OCI-LY1 (cell line): ENCODE measurements around the gene VAV3.

Experiments
- EZH2 ChIP-seq: fragments of 200-600 bp; sonication (generic), shearing (Covaris generic); IDR thresholded peaks from 2 replicates; pipeline ENCODE4 v1.8.0; 2017; ENCODE audit warnings: borderline replicate concordance, mixed run types, mild to moderate bottlenecking, antibody characterized with exemption, low read length, moderate library complexity, mixed read lengths
- TF ChIP-seq, protein P1 (sequence below): fragments of 200-600 bp; sonication (generic), shearing (Covaris generic); IDR thresholded peaks from 2 replicates; pipeline ENCODE4 v1.5.1; 2017; ENCODE audit warnings: mild to moderate bottlenecking, antibody characterized with exemption, low read length, moderate library complexity, mixed read lengths

- TF ChIP-seq, protein P1, sequence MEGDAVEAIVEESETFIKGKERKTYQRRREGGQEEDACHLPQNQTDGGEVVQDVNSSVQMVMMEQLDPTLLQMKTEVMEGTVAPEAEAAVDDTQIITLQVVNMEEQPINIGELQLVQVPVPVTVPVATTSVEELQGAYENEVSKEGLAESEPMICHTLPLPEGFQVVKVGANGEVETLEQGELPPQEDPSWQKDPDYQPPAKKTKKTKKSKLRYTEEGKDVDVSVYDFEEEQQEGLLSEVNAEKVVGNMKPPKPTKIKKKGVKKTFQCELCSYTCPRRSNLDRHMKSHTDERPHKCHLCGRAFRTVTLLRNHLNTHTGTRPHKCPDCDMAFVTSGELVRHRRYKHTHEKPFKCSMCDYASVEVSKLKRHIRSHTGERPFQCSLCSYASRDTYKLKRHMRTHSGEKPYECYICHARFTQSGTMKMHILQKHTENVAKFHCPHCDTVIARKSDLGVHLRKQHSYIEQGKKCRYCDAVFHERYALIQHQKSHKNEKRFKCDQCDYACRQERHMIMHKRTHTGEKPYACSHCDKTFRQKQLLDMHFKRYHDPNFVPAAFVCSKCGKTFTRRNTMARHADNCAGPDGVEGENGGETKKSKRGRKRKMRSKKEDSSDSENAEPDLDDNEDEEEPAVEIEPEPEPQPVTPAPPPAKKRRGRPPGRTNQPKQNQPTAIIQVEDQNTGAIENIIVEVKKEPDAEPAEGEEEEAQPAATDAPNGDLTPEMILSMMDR: no peak
- no peak for TF ChIP-seq EZH2
Measured at GRCh38 chr1:107670397-107671040, 294.5 kb downstream of the VAV3 start.
